NOMO-1 (cell line): ENCODE measurements around the gene RERE.

ENCODE experiments used
- DNase-seq, 2 experiments: peaks; one replicate each; lab custom pipeline; 2025; ENCODE audit not compliant: unreplicated experiment in 2 of 2; lab: John Stamatoyannopoulos, UW

RERE gene

GRCh38 chr1:8560611-8561544 is 256.6 kb downstream of the RERE start:
- peak in 1 of 2 experiments; percentile 65 for DNase-seq

GRCh38 chr1:8560035-8560434 is 257.4 kb downstream of the RERE start:
- peak; percentile 67 to 86 for DNase-seq

DNA sequence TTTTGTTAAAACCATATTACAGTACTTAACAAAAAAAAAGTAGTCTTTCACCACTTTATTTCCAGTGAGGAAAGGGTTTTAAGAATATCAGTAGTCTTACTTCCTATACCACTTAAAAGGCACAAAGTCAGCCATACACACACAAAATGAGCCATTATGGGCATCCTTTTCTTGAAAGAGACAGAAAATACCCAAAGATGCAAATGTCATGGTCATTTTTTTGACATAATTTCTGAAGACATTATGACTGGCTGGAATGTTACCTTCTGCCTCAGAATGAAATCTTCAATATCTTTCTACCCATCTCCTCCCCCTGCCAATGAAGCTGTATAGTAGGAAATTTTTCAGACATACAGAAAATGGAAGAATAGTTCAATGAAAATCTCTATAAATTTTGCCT is 261.9 kb downstream of the RERE start:
- no peak for DNase-seq

- no peak for DNase-seq
These were observed 262.4 kb downstream of the RERE start for GRCh38 chr1:8554956-8555534.

DNA sequence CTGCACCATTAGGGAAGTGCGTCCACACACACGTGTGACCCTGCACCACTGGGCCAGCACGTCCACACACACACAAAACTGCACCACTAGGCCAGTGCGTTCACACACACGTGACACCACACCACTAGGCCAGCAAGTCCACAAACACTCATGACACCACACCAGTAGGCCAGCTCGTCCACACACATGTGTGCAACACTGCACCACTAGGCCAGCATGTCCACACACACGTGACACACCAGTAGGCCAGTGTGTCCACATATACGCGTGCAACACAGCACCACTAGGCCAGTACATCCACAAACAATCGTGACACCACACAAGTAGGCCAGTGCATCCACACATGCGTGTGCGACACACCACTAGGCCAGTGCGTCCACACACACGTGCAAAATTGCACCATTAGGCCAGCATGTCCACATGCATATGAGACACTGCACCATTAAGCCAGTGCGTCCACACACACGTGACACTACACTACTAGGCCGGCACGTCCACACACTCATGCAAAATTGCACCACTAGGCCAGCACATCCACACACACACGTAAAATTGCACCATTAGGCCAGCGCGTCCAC is 264.5 kb downstream of the RERE start:
- no peak for DNase-seq

DNA sequence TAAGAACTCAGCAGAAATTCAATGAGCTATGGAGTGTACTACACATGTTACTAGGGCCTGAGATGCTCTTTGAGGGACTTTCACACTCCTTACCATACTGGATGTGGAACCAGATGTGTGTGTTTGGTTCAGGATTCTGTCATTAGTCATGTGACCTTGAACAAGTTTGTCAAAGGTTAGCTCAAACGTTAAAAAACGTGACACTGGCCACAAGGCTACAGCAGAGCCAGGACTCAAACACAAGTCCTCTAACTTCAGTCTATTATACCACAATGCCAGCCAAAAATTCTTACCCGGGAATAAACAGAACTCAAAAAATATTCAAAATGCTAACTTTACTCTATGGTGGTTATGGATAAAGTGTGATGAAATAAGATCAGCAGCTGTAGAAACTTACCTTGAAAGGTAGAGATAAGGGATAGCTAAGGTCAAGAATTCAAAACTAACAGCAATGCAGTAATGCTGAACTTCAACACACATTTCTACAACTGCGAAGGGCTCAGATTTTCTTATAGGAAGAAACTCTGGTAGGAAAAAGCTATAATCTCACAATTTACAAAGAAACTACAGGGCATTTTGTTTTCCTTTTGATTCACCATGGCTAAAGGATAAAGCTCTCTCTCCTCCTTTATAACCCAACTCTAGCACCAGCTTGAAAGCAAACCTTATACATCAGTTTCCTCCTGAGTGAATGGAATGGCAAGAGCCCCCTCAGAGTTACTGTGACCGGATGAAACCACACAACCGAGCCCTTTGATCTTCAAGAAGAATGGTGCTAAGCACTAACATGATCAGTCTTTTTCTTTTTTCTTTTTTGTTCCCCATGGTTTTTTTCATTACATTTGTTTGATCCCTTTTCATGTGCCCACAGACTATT is 265.6 kb downstream of the RERE start:
- no peak for DNase-seq

GRCh38 chr1:8551057-8551456 is 266.4 kb downstream of the RERE start:
- DNase-seq: no peak

- DNase-seq: no peak
These were observed 269.6 kb downstream of the RERE start for GRCh38 chr1:8547791-8548190.

- DNase-seq: no peak
These were observed 272.4 kb downstream of the RERE start for GRCh38 chr1:8545078-8545477.

- no peak for DNase-seq
These were observed 272.8 kb downstream of the RERE start for GRCh38 chr1:8544644-8545043.

DNA sequence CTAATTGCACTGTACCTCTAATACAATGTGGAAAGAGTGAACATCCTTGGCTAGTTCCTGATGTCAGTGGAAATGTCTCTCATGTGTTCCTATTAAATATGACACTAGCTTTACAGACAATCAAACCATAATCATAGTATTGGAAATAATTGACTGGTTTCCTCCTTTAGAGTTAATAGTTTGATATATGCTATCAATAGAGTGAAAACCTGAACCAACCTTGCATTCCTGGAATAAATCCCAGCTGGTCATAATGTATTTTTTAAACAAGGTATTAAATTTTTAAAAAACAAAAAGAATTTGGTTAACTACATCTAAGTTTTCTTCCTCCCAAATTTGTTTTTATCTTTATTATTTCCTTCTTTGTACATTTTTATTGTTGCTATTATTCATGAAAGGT is 273.5 kb downstream of the RERE start:
- no peak for DNase-seq

- no peak for DNase-seq
These were observed 275.4 kb downstream of the RERE start for GRCh38 chr1:8541961-8542521.

DNA sequence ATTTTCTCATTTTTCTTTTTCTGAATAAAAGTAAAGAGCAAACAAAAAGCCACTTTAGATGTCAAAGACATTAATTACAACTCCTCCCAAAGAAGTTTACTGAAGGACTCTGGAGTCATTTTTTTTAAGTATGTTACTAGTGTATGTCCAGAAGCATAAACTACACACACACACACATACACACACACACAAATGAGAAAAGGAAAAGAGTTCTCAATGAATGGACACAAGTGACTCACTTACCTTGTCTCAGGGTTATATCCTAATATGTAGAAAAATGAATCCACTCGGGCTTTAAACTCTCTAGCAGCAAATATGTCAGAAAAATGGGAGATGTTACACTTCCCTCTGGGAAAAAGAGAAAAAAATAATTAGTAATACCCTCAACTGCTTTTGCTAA is 276.5 kb downstream of the RERE start:
- no peak for DNase-seq

- no peak for DNase-seq
These were observed 277.0 kb downstream of the RERE start for GRCh38 chr1:8540261-8540941.

- no peak for DNase-seq
These were observed 277.8 kb downstream of the RERE start for GRCh38 chr1:8539683-8540082.

DNA sequence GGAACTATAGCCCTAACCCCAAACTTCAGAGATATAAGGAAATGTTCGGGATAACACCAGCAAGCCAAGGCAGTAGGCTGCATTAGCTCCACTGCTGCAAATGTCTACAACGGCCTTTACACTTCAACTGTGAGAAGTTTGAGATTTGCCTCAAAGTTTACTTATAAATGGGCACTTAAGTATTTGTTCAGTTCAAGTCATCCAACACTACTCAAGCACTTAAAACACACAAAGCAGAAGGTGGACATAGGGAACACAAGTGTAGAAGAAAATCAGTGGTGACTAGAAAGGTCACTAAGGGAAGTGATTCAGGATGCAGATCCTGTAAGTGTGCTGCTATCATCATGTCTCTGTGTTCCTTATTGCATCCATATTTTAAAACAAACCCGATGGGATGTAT is 278.9 kb downstream of the RERE start:
- no peak for DNase-seq

- no peak for DNase-seq
These were observed 279.4 kb downstream of the RERE start for GRCh38 chr1:8537991-8538390.

- no peak for DNase-seq
These were observed 280.9 kb downstream of the RERE start for GRCh38 chr1:8536515-8536914.

DNA sequence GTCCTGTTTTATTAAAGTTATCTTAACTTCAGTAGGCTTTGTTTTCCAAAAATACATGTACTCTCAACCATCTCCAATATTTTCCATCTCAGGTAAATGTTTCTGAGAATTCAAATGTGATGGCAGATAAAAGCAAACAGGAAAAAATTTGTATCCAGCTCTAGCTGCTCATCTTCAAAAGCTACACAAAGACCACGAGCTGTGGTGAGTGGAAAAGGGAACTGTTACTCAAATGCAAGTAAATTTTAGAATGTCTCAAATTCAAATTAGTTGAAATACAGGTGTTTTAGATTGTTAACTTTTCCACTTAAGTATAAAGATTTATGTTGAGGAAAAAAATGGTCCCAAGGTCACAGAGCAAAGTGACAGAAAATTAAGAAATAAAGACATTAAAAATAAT is 283.5 kb downstream of the RERE start:
- no peak for DNase-seq

- DNase-seq: no peak
These were observed 284.3 kb downstream of the RERE start for GRCh38 chr1:8533124-8533523.
